ENCODE results near the gene STIM1.

The STIM1 gene

GRCh38 chr11:3985631-3986030 is 130.2 kb downstream of the STIM1 start:
- DNase-seq (ENCODE audit: extremely low read depth, low read depth) = no peak
- no peak for TF ChIP-seq CTCF (IDR thresholded peaks at IDR 0.05; ENCODE audit: low read depth, low read length, missing control alignments)
- H3K4me3 ChIP-seq (replicated peaks; ENCODE audit: low read depth, low read length) = no peak overlapping the region

- no peak for TF ChIP-seq CTCF (IDR thresholded peaks at IDR 0.05; ENCODE audit: low read depth, low read length, missing control alignments)
- no peak overlapping the region for H3K4me3 ChIP-seq (replicated peaks; ENCODE audit: low read depth, low read length)
- no peak for DNase-seq (ENCODE audit: extremely low read depth, low read depth)
Observed at GRCh38 chr11:3986301-3986700, 130.8 kb downstream of the STIM1 start.

- DNase-seq (ENCODE audit: extremely low read depth, low read depth) = no peak
- H3K4me3 ChIP-seq (replicated peaks; ENCODE audit: low read depth, low read length) = no peak overlapping the region
- TF ChIP-seq CTCF (IDR thresholded peaks at IDR 0.05; ENCODE audit: low read depth, low read length, missing control alignments) = no peak
Observed at GRCh38 chr11:3989276-3989920, 133.9 kb downstream of the STIM1 start.

- DNase-seq (ENCODE audit: extremely low read depth, low read depth) = no peak
- H3K4me3 ChIP-seq (replicated peaks; ENCODE audit: low read depth, low read length) = no peak overlapping the region
- no peak for TF ChIP-seq CTCF (IDR thresholded peaks at IDR 0.05; ENCODE audit: low read depth, low read length, missing control alignments)
Observed at GRCh38 chr11:3989921-3990290, 134.4 kb downstream of the STIM1 start.

- no peak for DNase-seq (ENCODE audit: extremely low read depth, low read depth)
- H3K4me3 ChIP-seq (replicated peaks; ENCODE audit: low read depth, low read length) = no peak overlapping the region
- TF ChIP-seq CTCF (IDR thresholded peaks at IDR 0.05; ENCODE audit: low read depth, low read length, missing control alignments) = no peak
Observed at GRCh38 chr11:3990406-3990805, 134.9 kb downstream of the STIM1 start.

- TF ChIP-seq CTCF (IDR thresholded peaks at IDR 0.05; ENCODE audit: low read depth, low read length, missing control alignments) = no peak
- no peak for DNase-seq (ENCODE audit: extremely low read depth, low read depth)
- H3K4me3 ChIP-seq (replicated peaks; ENCODE audit: low read depth, low read length) = no peak overlapping the region
Observed at GRCh38 chr11:3992964-3993363, 137.5 kb downstream of the STIM1 start.
